ENCODE data around the gene LEP.

The LEP gene

DNA sequence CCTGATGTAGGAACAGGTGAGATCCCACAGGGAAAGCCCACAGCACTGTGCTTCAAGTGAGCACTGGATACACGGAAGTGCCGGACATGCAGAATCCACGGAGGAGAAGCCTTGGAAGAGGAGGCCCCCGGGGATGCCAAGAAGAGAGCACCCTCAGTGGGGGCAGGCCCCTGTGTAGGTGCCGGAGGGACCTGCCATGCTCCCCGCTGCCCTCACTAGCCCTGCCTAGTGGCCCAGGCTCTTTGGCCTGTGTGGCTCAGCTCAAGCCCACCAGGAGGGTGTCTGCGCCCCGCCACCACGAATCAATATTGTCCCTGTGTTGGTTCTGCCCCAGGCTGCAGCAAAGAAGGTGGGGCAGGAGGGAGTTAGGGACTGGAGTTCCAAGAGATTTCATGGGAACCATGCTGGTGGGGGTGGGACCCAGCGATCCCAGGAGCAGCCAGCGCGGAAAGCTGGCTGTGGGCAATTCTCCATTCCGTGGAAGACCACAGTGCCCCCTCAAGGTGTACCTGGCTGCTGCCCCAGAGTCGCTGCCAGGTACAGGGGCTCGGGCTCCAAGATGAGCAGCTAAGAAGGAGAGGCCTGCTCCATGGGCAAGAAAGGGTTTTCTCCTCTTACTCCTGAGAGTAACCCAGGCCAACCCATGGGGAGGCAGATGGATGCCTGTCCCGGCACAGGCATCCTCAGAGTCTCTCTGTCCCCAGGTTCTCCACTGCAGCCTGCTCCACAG, 34.9 kb upstream of the LEP start:
- Mint-ChIP-seq H3K4me1 (peaks cover 9% of the 10 kb centered on the region), H3K27ac (no peak overlapping the region), H3K36me3 (peaks cover 2% of the 10 kb centered on the region), H3K4me3 (no peak overlapping the region), H3K9me3 (no peaks in the 10 kb centered on the region), H3K27me3 (peaks cover 23% of the 10 kb centered on the region)
- DNase-seq (ENCODE audit: low spot score in 2 of 2) (no peak), ATAC-seq (ENCODE audit: low read depth) (no peak)

DNA sequence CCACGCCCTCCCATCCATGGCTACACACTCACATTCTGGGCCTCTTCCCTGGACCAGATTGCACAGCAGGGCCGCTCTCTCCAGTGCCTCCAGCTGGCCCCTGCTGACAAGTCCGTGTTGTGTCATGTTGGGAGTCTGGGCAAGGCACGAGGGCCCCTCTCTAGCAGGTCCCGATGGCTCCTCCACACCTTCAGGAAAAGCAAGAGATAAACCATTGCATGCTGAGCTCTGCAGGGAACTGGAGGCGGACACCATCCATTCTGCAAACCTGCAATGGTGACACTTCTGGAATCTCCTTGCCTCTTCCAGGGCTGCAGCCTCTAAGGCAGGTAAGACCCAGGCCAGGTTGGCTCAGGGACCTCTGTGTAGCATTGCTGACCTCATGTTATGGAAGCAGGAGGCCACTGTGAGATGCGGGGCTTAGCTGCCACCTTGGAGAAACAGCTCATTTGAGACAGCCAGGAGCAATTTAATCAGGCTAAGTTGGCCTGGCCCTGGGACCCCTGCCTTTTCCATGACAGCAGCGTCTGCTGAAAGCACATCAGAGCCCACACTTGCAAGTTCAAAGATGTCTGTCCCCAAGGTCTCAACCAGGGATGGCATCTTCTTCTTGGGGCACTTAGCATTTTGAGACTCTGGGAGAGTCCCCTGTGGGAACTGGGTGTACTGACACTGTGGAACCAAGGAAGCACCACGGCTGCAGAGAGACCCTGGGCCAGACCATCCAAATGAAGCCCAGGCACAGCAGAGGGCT, 34.2 kb upstream of the LEP start:
- ATAC-seq (ENCODE audit: low read depth) (no peak), DNase-seq (ENCODE audit: low spot score in 2 of 2) (no peak)
- Mint-ChIP-seq H3K4me3 (no peak overlapping the region), H3K27me3 (peaks cover 18% of the 10 kb centered on the region), H3K9me3 (no peaks in the 10 kb centered on the region), H3K4me1 (peaks cover 4% of the 10 kb centered on the region), H3K27ac (no peak overlapping the region), H3K36me3 (peaks cover 2% of the 10 kb centered on the region)

GRCh38 chr7:128207609-128208008, 33.5 kb upstream of the LEP start:
- no peak for DNase-seq (ENCODE audit: low spot score in 2 of 2)
- Mint-ChIP-seq H3K27me3 (peaks cover 11% of the 10 kb centered on the region), H3K4me3 (no peak overlapping the region), H3K36me3 (peaks cover 2% of the 10 kb centered on the region), H3K27ac (no peak overlapping the region), H3K9me3 (no peaks in the 10 kb centered on the region), H3K4me1 (peaks cover 2% of the 10 kb centered on the region)
- ATAC-seq (ENCODE audit: low read depth): no peak

GRCh38 chr7:128209229-128210035, 31.6 kb upstream of the LEP start:
- H3K36me3 Mint-ChIP-seq: peaks cover 2% of the 10 kb centered on the region
- H3K27me3 Mint-ChIP-seq: peaks cover 15% of the 10 kb centered on the region
- H3K4me3 Mint-ChIP-seq: no peak overlapping the region
- no peak overlapping the region for H3K27ac Mint-ChIP-seq
- peaks cover 4% of the 10 kb centered on the region for H3K4me1 Mint-ChIP-seq
- ATAC-seq (ENCODE audit: low read depth) (peak; percentile 64), DNase-seq (ENCODE audit: low spot score in 2 of 2) (peak; percentile 73)
- no peaks in the 10 kb centered on the region for H3K9me3 Mint-ChIP-seq

GRCh38 chr7:128210036-128210347, 31.1 kb upstream of the LEP start:
- peaks cover 14% of the 10 kb centered on the region for H3K27me3 Mint-ChIP-seq
- H3K4me1 Mint-ChIP-seq: peaks cover 4% of the 10 kb centered on the region
- no peak for DNase-seq (ENCODE audit: low spot score in 2 of 2)
- no peak overlapping the region for H3K27ac Mint-ChIP-seq
- peaks cover under 1% of the 10 kb centered on the region for H3K36me3 Mint-ChIP-seq
- ATAC-seq (ENCODE audit: low read depth): no peak
- no peaks in the 10 kb centered on the region for H3K9me3 Mint-ChIP-seq
- H3K4me3 Mint-ChIP-seq: no peak overlapping the region

DNA sequence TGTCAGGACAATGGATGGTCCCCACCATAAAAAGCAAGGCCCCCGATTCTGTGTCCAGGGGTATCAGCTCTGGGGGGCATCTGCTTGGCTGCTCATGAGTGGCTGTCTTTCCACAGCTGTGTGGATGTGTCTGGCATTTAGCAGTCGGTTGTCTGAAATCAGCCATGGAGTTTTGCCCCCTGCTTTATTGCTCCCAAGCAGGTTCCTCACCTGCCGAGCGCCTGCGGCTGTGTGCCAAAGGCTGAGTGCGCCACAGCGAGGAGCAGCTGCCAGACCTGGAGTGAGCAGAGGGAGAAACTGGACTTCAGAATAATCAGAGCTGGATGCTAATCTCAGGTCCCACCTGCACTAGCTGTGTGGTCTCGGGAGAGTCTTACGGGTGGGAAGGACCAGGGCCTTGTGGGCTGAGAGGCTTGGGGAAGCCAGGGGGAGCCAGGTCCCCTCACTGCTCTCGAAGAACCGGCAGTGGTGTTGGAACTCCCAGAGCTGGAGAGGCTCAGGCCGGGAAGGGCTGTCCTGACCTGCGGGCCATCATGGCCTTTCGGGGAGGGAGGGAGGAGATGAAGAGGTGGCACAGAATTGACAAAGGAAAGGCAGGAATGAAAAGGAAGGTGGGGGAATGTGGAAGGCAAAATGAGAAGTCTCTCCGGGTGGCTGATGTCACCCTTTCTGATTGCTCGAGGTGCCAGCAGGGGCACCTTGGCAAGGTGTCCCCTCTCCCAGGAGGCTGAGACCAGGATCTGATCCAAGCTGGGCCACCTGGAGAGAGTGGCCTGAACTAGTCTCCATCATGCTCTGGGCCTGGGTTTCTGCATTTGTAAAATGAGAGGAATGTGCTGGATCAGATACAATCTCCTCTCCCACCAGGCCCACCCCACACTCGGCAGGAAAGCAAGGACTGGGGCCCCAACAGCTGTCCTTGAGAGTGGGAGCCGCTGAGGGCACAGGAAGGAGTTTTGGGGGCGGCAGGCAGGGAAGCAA, 30.2 kb upstream of the LEP start:
- no peak overlapping the region for H3K4me3 Mint-ChIP-seq
- no peaks in the 10 kb centered on the region for H3K36me3 Mint-ChIP-seq
- ATAC-seq (ENCODE audit: low read depth): no peak
- peaks cover 11% of the 10 kb centered on the region for H3K27me3 Mint-ChIP-seq
- H3K9me3 Mint-ChIP-seq: no peaks in the 10 kb centered on the region
- no peak overlapping the region for H3K27ac Mint-ChIP-seq
- DNase-seq (ENCODE audit: low spot score in 2 of 2): no peak
- peaks cover 4% of the 10 kb centered on the region for H3K4me1 Mint-ChIP-seq

DNA sequence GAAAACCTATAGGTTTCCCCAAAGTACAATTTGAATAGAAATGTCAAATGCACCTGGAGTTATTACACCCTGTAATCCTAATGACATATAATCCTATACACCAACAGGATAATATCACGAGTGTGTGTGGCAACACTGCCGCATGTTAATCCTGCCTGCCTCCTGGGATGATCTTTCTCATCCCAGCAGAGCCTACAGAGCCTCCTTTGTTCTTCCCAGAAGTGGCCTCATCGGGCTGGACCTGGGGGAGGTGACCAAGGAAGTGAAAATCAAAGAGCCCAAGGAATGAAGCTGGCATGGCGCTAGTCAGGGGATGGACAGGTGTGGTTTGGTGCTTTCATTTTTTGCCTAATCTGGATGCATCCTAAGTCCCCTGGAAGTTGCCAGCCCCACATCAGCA, 29.5 kb upstream of the LEP start:
- Mint-ChIP-seq H3K9me3 (no peaks in the 10 kb centered on the region), H3K27me3 (peaks cover 11% of the 10 kb centered on the region), H3K4me3 (no peak overlapping the region), H3K27ac (no peak overlapping the region), H3K4me1 (peaks cover 4% of the 10 kb centered on the region), H3K36me3 (no peaks in the 10 kb centered on the region)
- ATAC-seq (ENCODE audit: low read depth): no peak
- no peak for DNase-seq (ENCODE audit: low spot score in 2 of 2)

- no peak overlapping the region for H3K27ac Mint-ChIP-seq
- H3K27me3 Mint-ChIP-seq: peaks cover 13% of the 10 kb centered on the region
- no peak overlapping the region for H3K4me3 Mint-ChIP-seq
- ATAC-seq (ENCODE audit: low read depth): no peak
- no peak for DNase-seq (ENCODE audit: low spot score in 2 of 2)
- H3K4me1 Mint-ChIP-seq: peaks cover 4% of the 10 kb centered on the region
- no peaks in the 10 kb centered on the region for H3K9me3 Mint-ChIP-seq
- no peaks in the 10 kb centered on the region for H3K36me3 Mint-ChIP-seq
These were observed 26.6 kb upstream of the LEP start for GRCh38 chr7:128214463-128214862.

- H3K4me1 Mint-ChIP-seq: peaks cover 2% of the 10 kb centered on the region
These were observed 25.8 kb upstream of the LEP start for GRCh38 chr7:128215281-128215680.

GRCh38 chr7:128215739-128216138, 25.3 kb upstream of the LEP start:
- Mint-ChIP-seq H3K9me3 (no peaks in the 10 kb centered on the region), H3K27ac (no peak overlapping the region), H3K36me3 (no peaks in the 10 kb centered on the region), H3K27me3 (peaks cover 12% of the 10 kb centered on the region), H3K4me1 (peaks cover 2% of the 10 kb centered on the region), H3K4me3 (no peak overlapping the region)
- no peak for ATAC-seq (ENCODE audit: low read depth)
- no peak for DNase-seq (ENCODE audit: low spot score in 2 of 2)

More at GRCh38 chr7:128215281-128215680, 25.8 kb upstream of the LEP start:
- H3K9me3 Mint-ChIP-seq: no peaks in the 10 kb centered on the region
- no peak overlapping the region for H3K4me3 Mint-ChIP-seq
- no peak overlapping the region for H3K27ac Mint-ChIP-seq
- DNase-seq (ENCODE audit: low spot score in 2 of 2) (no peak), ATAC-seq (ENCODE audit: low read depth) (no peak)
- no peaks in the 10 kb centered on the region for H3K36me3 Mint-ChIP-seq
- H3K27me3 Mint-ChIP-seq: peaks cover 12% of the 10 kb centered on the region

GRCh38 chr7:128217030-128217805, 23.9 kb upstream of the LEP start:
- DNase-seq (ENCODE audit: low spot score in 2 of 2) (no peak), ATAC-seq (ENCODE audit: low read depth) (no peak)
- H3K4me1 Mint-ChIP-seq: peaks cover 4% of the 10 kb centered on the region
- H3K27me3 Mint-ChIP-seq: peaks cover 14% of the 10 kb centered on the region
- H3K27ac Mint-ChIP-seq: no peak overlapping the region
- no peaks in the 10 kb centered on the region for H3K36me3 Mint-ChIP-seq
- no peak overlapping the region for H3K4me3 Mint-ChIP-seq
- no peaks in the 10 kb centered on the region for H3K9me3 Mint-ChIP-seq

DNA sequence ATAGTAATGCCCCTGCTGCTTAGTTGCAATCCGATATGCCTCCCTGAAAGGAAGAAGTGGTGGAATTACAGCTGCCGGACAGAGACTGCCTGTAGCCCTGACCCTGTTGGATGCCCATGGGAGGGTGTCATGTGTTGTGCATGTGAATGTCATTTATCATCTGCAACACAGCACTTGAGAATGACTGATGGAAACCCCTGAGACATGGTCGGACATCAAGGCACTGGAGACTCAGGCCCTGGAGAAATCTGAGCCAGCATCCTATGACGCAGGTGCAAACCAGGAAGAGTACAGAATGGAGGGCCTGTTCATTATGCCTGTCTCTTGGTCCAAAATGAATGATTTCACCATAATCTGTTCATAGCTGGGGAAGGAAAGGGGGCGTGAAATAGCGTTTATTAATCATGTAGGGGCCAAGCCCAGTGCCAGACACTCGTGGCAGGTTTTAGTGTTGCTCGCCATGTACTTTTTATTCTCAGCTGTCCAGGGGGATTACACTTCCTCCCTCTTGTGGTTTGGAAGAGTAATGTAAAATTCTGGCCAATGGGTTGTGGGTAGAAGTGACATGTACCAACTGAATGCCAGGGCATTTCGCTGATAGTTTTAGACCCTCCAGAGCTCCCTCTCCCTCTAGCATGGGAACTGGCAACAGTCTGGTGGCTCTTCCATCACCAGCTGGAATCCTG, 23.0 kb upstream of the LEP start:
- peaks cover 13% of the 10 kb centered on the region for H3K27me3 Mint-ChIP-seq
- peaks cover 4% of the 10 kb centered on the region for H3K4me1 Mint-ChIP-seq
- ATAC-seq (ENCODE audit: low read depth) (no peak), DNase-seq (ENCODE audit: low spot score in 2 of 2) (no peak)
- H3K9me3 Mint-ChIP-seq: no peaks in the 10 kb centered on the region
- H3K4me3 Mint-ChIP-seq: no peak overlapping the region
- no peak overlapping the region for H3K27ac Mint-ChIP-seq
- no peaks in the 10 kb centered on the region for H3K36me3 Mint-ChIP-seq
